OCI-LY3 (cell line): ENCODE data around the gene KRTAP21-2.

Source experiments
- H2AFZ ChIP-seq: fragments of 200-600, 300-600 bp; shearing (Covaris generic); 2 replicates; pipeline ENCODE4 v1.6.0; 2014; ENCODE audit warnings: antibody characterized with exemption, low read depth, low read length
- H3K27ac ChIP-seq: fragments of 200-600, 300-600 bp; sonication (generic); 2 replicates; pipeline ENCODE4 v1.5.1; 2014; ENCODE audit warnings: mild to moderate bottlenecking, low read length, moderate library complexity, mixed read lengths
- H3K27me3 ChIP-seq: fragments of 200-600, 300-600 bp; sonication (generic); 2 replicates; pipeline ENCODE4 v1.6.1; 2014; ENCODE audit warnings: low read depth, low read length, mixed read lengths
- H3K36me3 ChIP-seq: fragments of 200-600, 300-600 bp; sonication (generic); replicated peaks from 2 replicates; pipeline ENCODE3; 2014; ENCODE audit warnings: low read depth, low read length, mixed read lengths
- H3K4me1 ChIP-seq: fragments of 300-600, 200-600 bp; sonication (generic); 2 replicates; pipeline ENCODE4 v1.6.1; 2014; ENCODE audit warnings: low read length, mixed read lengths
- H3K4me2 ChIP-seq: fragments of 200-600, 300-600 bp; sonication (generic); 2 replicates; pipeline ENCODE4 v1.6.1; 2014; ENCODE audit warnings: low read length, mixed read lengths
- H3K4me3 ChIP-seq: fragments of 300-600, 200-600 bp; sonication (generic); 2 replicates; pipeline ENCODE4 v1.5.1; 2014; ENCODE audit warnings: antibody characterized with exemption, mild to moderate bottlenecking, low read length, moderate library complexity
- H3K79me2 ChIP-seq: fragments of 300-600, 200-600 bp; shearing (Covaris generic); 2 replicates; pipeline ENCODE4 v1.6.1; 2014; ENCODE audit warnings: mild to moderate bottlenecking, low read length, mixed read lengths
- H3K9ac ChIP-seq: fragments of 300-600, 200-600 bp; shearing (Covaris generic); 2 replicates; pipeline ENCODE4 v1.6.0; 2014; ENCODE audit warnings: mild to moderate bottlenecking, low read length, moderate library complexity
- H3K9me3 ChIP-seq: fragments of 200-600, 300-600 bp; shearing (Covaris generic); 2 replicates; pipeline ENCODE4 v1.6.1; 2014; ENCODE audit warnings: low read length, mixed read lengths; ENCODE audit not compliant: insufficient read depth
- H4K20me1 ChIP-seq: fragments of 200-600, 300-600 bp; sonication (generic); 2 replicates; pipeline ENCODE4 v1.6.1; 2016; ENCODE audit warnings: low read length, mixed read lengths; ENCODE audit not compliant: insufficient read depth
- CTCF ChIP-seq: fragments of 200-600, 300-600 bp; sonication (generic); IDR thresholded peaks from 2 replicates; pipeline ENCODE4 v1.5.1; 2014; ENCODE audit warnings: antibody characterized with exemption, low read length, low read depth
- EZH2phosphoT487 ChIP-seq: fragments of 200-600 bp; shearing (Covaris generic); IDR thresholded peaks from 2 replicates; pipeline ENCODE4 v1.6.1; 2018; ENCODE audit warnings: antibody characterized with exemption, mixed run types, low read depth

KRTAP21-2 gene

GRCh38 chr21:30747159-30747558 lies at the start of gene KRTAP21-2:
TSS of gene KRTAP21-2 (minus strand) at chr21:30747259. CDS start at chr21:30747202, 57 bp downstream.
- no peaks in the 10 kb centered on the region for H3K36me3 ChIP-seq
- no peaks in the 10 kb centered on the region for H3K27me3 ChIP-seq
- H3K4me1 ChIP-seq, result no peaks in the 10 kb centered on the region
- no peak for TF ChIP-seq CTCF
- no peak for TF ChIP-seq EZH2phosphoT487
- H4K20me1 ChIP-seq, result no peaks in the 10 kb centered on the region
- H3K4me2 ChIP-seq, result no peak within 1 kb of the TSS
- H3K79me2 ChIP-seq, result no peaks in the 10 kb centered on the region
- no peak within 1 kb of the TSS for H3K9ac ChIP-seq
- no peak within 1 kb of the TSS for H3K4me3 ChIP-seq
- H3K9me3 ChIP-seq, result no peaks in the 10 kb centered on the region
- H3K27ac ChIP-seq, result no peak within 1 kb of the TSS
- no peak within 1 kb of the TSS for H2AFZ ChIP-seq

GRCh38 chr21:30793581-30794314 lies 46.7 kb upstream of the KRTAP21-2 start:
- Histone ChIP-seq H2AFZ (no peak overlapping the region), H4K20me1 (no peaks in the 10 kb centered on the region)

GRCh38 chr21:30779249-30779648 lies 32.2 kb upstream of the KRTAP21-2 start:
- Histone ChIP-seq H3K4me2 (no peak overlapping the region), H3K36me3 (no peaks in the 10 kb centered on the region), H3K9ac (no peak overlapping the region), H3K27me3 (no peaks in the 10 kb centered on the region), H3K4me1 (no peaks in the 10 kb centered on the region), H3K4me3 (no peak overlapping the region), H4K20me1 (no peaks in the 10 kb centered on the region), H3K79me2 (no peaks in the 10 kb centered on the region), H3K27ac (no peak overlapping the region), H3K9me3 (no peaks in the 10 kb centered on the region), H2AFZ (no peak overlapping the region)
- TF ChIP-seq CTCF (no peak), EZH2phosphoT487 (no peak)

More at GRCh38 chr21:30793581-30794314, 46.7 kb upstream of the KRTAP21-2 start:
- Histone ChIP-seq H3K9ac (no peak overlapping the region), H3K36me3 (no peaks in the 10 kb centered on the region), H3K27me3 (no peaks in the 10 kb centered on the region), H3K27ac (no peak overlapping the region), H3K9me3 (no peaks in the 10 kb centered on the region), H3K4me2 (no peak overlapping the region), H3K79me2 (no peaks in the 10 kb centered on the region), H3K4me3 (no peak overlapping the region), H3K4me1 (no peaks in the 10 kb centered on the region)
- TF ChIP-seq CTCF, result no peak
- TF ChIP-seq EZH2phosphoT487, result no peak

GRCh38 chr21:30769724-30770431 lies 22.8 kb upstream of the KRTAP21-2 start:
- TF ChIP-seq CTCF (no peak), EZH2phosphoT487 (no peak)
- H3K4me1 ChIP-seq, result no peaks in the 10 kb centered on the region

More at GRCh38 chr21:30769724-30770431, 22.8 kb upstream of the KRTAP21-2 start:
- Histone ChIP-seq H3K36me3 (no peaks in the 10 kb centered on the region), H3K9ac (no peak overlapping the region), H2AFZ (no peak overlapping the region), H3K4me2 (no peak overlapping the region), H3K27me3 (no peaks in the 10 kb centered on the region), H3K9me3 (no peaks in the 10 kb centered on the region), H4K20me1 (no peaks in the 10 kb centered on the region), H3K79me2 (no peaks in the 10 kb centered on the region), H3K4me3 (no peak overlapping the region), H3K27ac (no peak overlapping the region)
